Neuronal stem cell (in vitro differentiated cells): ENCODE data around the gene SVIL.
"Not testable (repeated sequence)": the region's sequence is repeated elsewhere in the genome, so short reads cannot be mapped to it uniquely, and the experiment has no call there.

ENCODE experiments used
- DNase-seq: peaks from one replicate; pipeline ENCODE4 v3.0.0-alpha.2; 2013; ENCODE audit warnings: low spot score
- H2AFZ ChIP-seq: one replicate; pipeline ENCODE4 v1.6.1; 2013; ENCODE audit warnings: mild to moderate bottlenecking, low read length, inconsistent platforms
- H2AK5ac ChIP-seq: 2 replicates; pipeline ENCODE4 v1.6.1; 2013; ENCODE audit warnings: low read depth, mild to moderate bottlenecking, inconsistent platforms, low read length, moderate library complexity, mixed read lengths
- H2BK120ac ChIP-seq: 2 replicates; pipeline ENCODE4 v1.6.1; 2013; ENCODE audit warnings: low read depth, mild to moderate bottlenecking, inconsistent platforms, low read length, moderate library complexity, mixed read lengths
- H2BK12ac ChIP-seq: one replicate; pipeline ENCODE4 v1.6.1; 2013; ENCODE audit warnings: low read length, inconsistent platforms
- H2BK15ac ChIP-seq: 2 replicates; pipeline ENCODE4 v1.6.1; 2013; ENCODE audit warnings: mild to moderate bottlenecking, low read length, inconsistent platforms, mixed read lengths
- H2BK5ac ChIP-seq: one replicate; pipeline ENCODE4 v1.6.1; 2013; ENCODE audit warnings: inconsistent platforms, mild to moderate bottlenecking, low read length, moderate library complexity
- H3K14ac ChIP-seq: one replicate; pipeline ENCODE4 v1.6.1; 2013; ENCODE audit warnings: low read length, inconsistent platforms
- H3K18ac ChIP-seq: 2 replicates; pipeline ENCODE4 v1.6.1; 2013; ENCODE audit warnings: low read length, inconsistent platforms
- H3K23ac ChIP-seq: 2 replicates; pipeline ENCODE4 v1.6.1; 2013; ENCODE audit warnings: low read depth, mild to moderate bottlenecking, mixed read lengths, low read length, inconsistent platforms; ENCODE audit not compliant: poor library complexity
- H3K27ac ChIP-seq: replicated peaks from 3 replicates; pipeline ENCODE4 v1.5.1; 2013; ENCODE audit warnings: low read length, inconsistent platforms
- H3K27me3 ChIP-seq, 3 experiments: 2 replicates each; pipeline ENCODE4 v1.6.1; 2013; ENCODE audit warnings: low read length in 3 of 3, mild to moderate bottlenecking in 2 of 3, inconsistent platforms in 1 of 3, low read depth in 1 of 3, mixed read lengths in 1 of 3, moderate library complexity in 1 of 3; ENCODE audit not compliant: control insufficient read depth in 3 of 3, insufficient read depth in 3 of 3
- H3K36me3 ChIP-seq, 2 donors: replicated peaks in 1 of 2; 2 replicates each; pipeline ENCODE4 v1.6.1; 2013; ENCODE audit warnings: low read length in 2 of 2; ENCODE audit not compliant: control insufficient read depth in 2 of 2, insufficient read depth in 2 of 2
- H3K4ac ChIP-seq: 2 replicates; pipeline ENCODE4 v1.6.1; 2013; ENCODE audit warnings: inconsistent platforms, mild to moderate bottlenecking, low read length, moderate library complexity
- H3K4me1 ChIP-seq, 2 donors: 1 replicate in 1 of 2; 2 replicates in 1 of 2; pipeline ENCODE4 v1.6.1; 2013; ENCODE audit warnings: low read length in 2 of 2, low read depth in 1 of 2; ENCODE audit not compliant: control insufficient read depth in 2 of 2, insufficient read depth in 1 of 2
- H3K4me2 ChIP-seq: one replicate; pipeline ENCODE4 v1.6.1; 2013; ENCODE audit warnings: mild to moderate bottlenecking, low read length, inconsistent platforms; ENCODE audit not compliant: insufficient read depth, poor library complexity, severe bottlenecking
- H3K4me3 ChIP-seq, 2 donors: 2 replicates each; pipeline ENCODE4 v1.5.1; 2013; ENCODE audit warnings: low read length in 2 of 2, mild to moderate bottlenecking in 2 of 2, inconsistent platforms in 1 of 2, moderate library complexity in 1 of 2
- H3K79me1 ChIP-seq: one replicate; pipeline ENCODE4 v1.6.1; 2013; ENCODE audit warnings: low read depth, mild to moderate bottlenecking, inconsistent platforms, low read length, moderate library complexity
- H3K9ac ChIP-seq: one replicate; pipeline ENCODE4 v1.6.1; 2013; ENCODE audit warnings: mild to moderate bottlenecking, low read depth, low read length, inconsistent platforms; ENCODE audit not compliant: poor library complexity
- H3K9me3 ChIP-seq, 2 donors: replicated peaks in 1 of 2; 2 replicates each; pipeline versions ENCODE3 to v1.6.1; 2013; ENCODE audit warnings: low read length in 2 of 2, mild to moderate bottlenecking in 2 of 2, inconsistent platforms in 1 of 2, low read depth in 1 of 2, mixed read lengths in 1 of 2, moderate library complexity in 1 of 2; ENCODE audit not compliant: control insufficient read depth in 2 of 2, insufficient read depth in 1 of 2
- H4K8ac ChIP-seq: one replicate; pipeline ENCODE4 v1.6.1; 2013; ENCODE audit warnings: low read depth, mild to moderate bottlenecking, inconsistent platforms, low read length, moderate library complexity
- H4K91ac ChIP-seq: one replicate; pipeline ENCODE4 v1.6.1; 2013; ENCODE audit warnings: low read length, low read depth, mild to moderate bottlenecking, inconsistent platforms; ENCODE audit not compliant: poor library complexity
- WGBS, 2 donors: extraction: QIAGEN DNeasy Blood & Tissue Kit; methylation state at CpG; one replicate each; pipeline ENCODE4 v1.1.7; 2013; ENCODE audit warnings: missing lambda C conversion rate in 2 of 2, mixed read lengths in 1 of 2; ENCODE audit not compliant: insufficient read length in 2 of 2, insufficient replicate concordance in 1 of 2; ENCODE audit errors: extremely low coverage in 2 of 2; 5-methylcytosine and 5-hydroxymethylcytosine counted together

Gene SVIL

GRCh38 chr10:29617880-29618340 lies 16.9 kb downstream of the SVIL start:
- peaks cover 0 to 10% of the 10 kb centered on the region in 2 donors for H3K9me3 ChIP-seq
- H2BK120ac ChIP-seq = no peak overlapping the region
- WGBS, 2 donors = no CpG with 5 or more reads among the region's 8 CpGs
- H4K91ac ChIP-seq = no peak overlapping the region
- H3K4me3 ChIP-seq = no peak overlapping the region
- no peak overlapping the region for H4K8ac ChIP-seq
- H3K4me1 ChIP-seq = peaks cover 11 to 17% of the 10 kb centered on the region in 2 donors
- H2BK12ac ChIP-seq = no peak overlapping the region
- H3K27ac ChIP-seq = no peak overlapping the region
- H3K23ac ChIP-seq = no peak overlapping the region
- H3K14ac ChIP-seq = no peak overlapping the region
- no peaks in the 10 kb centered on the region for H3K27me3 ChIP-seq
- no peak overlapping the region for H3K18ac ChIP-seq
- H2BK15ac ChIP-seq = no peak overlapping the region
- H3K9ac ChIP-seq = no peak overlapping the region
- no peak overlapping the region for H3K4me2 ChIP-seq
- no peak overlapping the region for H2AK5ac ChIP-seq
- H3K36me3 ChIP-seq = no peaks in the 10 kb centered on the region
- no peak for DNase-seq
- no peak overlapping the region for H3K4ac ChIP-seq
- no peak overlapping the region for H2BK5ac ChIP-seq
- H3K79me1 ChIP-seq = no peaks in the 10 kb centered on the region
- H2AFZ ChIP-seq = no peak overlapping the region

- Histone ChIP-seq H2AFZ (no peak overlapping the region), H3K36me3 (no peaks in the 10 kb centered on the region), H3K18ac (no peak overlapping the region), H3K9ac (no peak overlapping the region), H3K23ac (no peak overlapping the region), H3K4ac (no peak overlapping the region), H2BK12ac (no peak overlapping the region), H3K4me3 (no peak overlapping the region), H3K27me3 (no peaks in the 10 kb centered on the region), H3K9me3 (peaks cover 0 to 10% of the 10 kb centered on the region in 2 donors), H3K79me1 (no peaks in the 10 kb centered on the region), H3K14ac (no peak overlapping the region), H2BK5ac (no peak overlapping the region), H4K91ac (no peak overlapping the region), H3K4me2 (no peak overlapping the region), H3K4me1 (peaks cover 9 to 17% of the 10 kb centered on the region in 2 donors), H2BK120ac (no peak overlapping the region), H3K27ac (no peak overlapping the region), H4K8ac (no peak overlapping the region), H2BK15ac (no peak overlapping the region), H2AK5ac (no peak overlapping the region)
- DNase-seq = no peak
- WGBS, 2 donors = no CpG with 5 or more reads among the region's 6 CpGs
Observed at GRCh38 chr10:29616542-29616941, 18.2 kb downstream of the SVIL start.

- no peaks in the 10 kb centered on the region for H3K27me3 ChIP-seq
- H2BK15ac ChIP-seq = no peak overlapping the region
- H2AFZ ChIP-seq = no peak overlapping the region
- no peak overlapping the region for H4K91ac ChIP-seq
- no peak overlapping the region for H3K18ac ChIP-seq
- no peak overlapping the region for H2BK5ac ChIP-seq
- no peaks in the 10 kb centered on the region for H3K79me1 ChIP-seq
- H3K4me1 ChIP-seq = peaks cover 9 to 12% of the 10 kb centered on the region in 2 donors
- H3K27ac ChIP-seq = no peak overlapping the region
- no peak overlapping the region for H3K14ac ChIP-seq
- H2BK120ac ChIP-seq = no peak overlapping the region
- no peak for DNase-seq
- H4K8ac ChIP-seq = no peak overlapping the region
- WGBS, 2 donors = no CpG with 5 or more reads among the region's 2 CpGs
- no peak overlapping the region for H3K4me3 ChIP-seq
- H3K36me3 ChIP-seq = peaks cover 0 to under 1% of the 10 kb centered on the region in 2 donors
- H3K9ac ChIP-seq = no peak overlapping the region
- peaks cover 0 to 10% of the 10 kb centered on the region in 2 donors for H3K9me3 ChIP-seq
- no peak overlapping the region for H2AK5ac ChIP-seq
- no peak overlapping the region for H2BK12ac ChIP-seq
- H3K4me2 ChIP-seq = no peak overlapping the region
- H3K4ac ChIP-seq = no peak overlapping the region
- no peak overlapping the region for H3K23ac ChIP-seq
Observed at GRCh38 chr10:29615195-29615594, 19.6 kb downstream of the SVIL start.

- not testable (repeated sequence) for H2AK5ac ChIP-seq, H3K36me3 ChIP-seq, H3K18ac ChIP-seq, H4K91ac ChIP-seq, H2BK12ac ChIP-seq, H3K14ac ChIP-seq, H3K4ac ChIP-seq, H2BK120ac ChIP-seq, H2BK15ac ChIP-seq, H3K4me2 ChIP-seq, H3K4me3 ChIP-seq, H3K9ac ChIP-seq, H3K79me1 ChIP-seq, H3K23ac ChIP-seq, H3K27me3 ChIP-seq, H2BK5ac ChIP-seq, DNase-seq, H2AFZ ChIP-seq, H4K8ac ChIP-seq, H3K27ac ChIP-seq
- no CpG with 5 or more reads among the region's 1 CpG for WGBS, 2 donors
- H3K4me1 ChIP-seq = peaks cover 8 to 12% of the 10 kb centered on the region in 2 donors
- peaks cover 3 to 16% of the 10 kb centered on the region in 2 donors for H3K9me3 ChIP-seq
Observed at GRCh38 chr10:29614289-29614688, 20.5 kb downstream of the SVIL start.
